Smooth muscle cell (in vitro differentiated cells): ENCODE measurements around the gene EXT2. TPM values are rescaled to one million over a fixed set of nuclear protein-coding genes. Genes with fewer than 3 reads are reported as not detected.

Experiments
- DNase-seq: peaks from one replicate; lab custom pipeline; 2025; ENCODE audit not compliant: unreplicated experiment; lab: John Stamatoyannopoulos, UW
- H2AFZ ChIP-seq: fragments of 200-600 bp; sonication (generic); 2 replicates; pipeline ENCODE4 v1.6.0; 2016; ENCODE audit warnings: antibody characterized with exemption, low read depth, mild to moderate bottlenecking
- H3F3A ChIP-seq: fragments of 200-600 bp; sonication (generic); 2 replicates; pipeline ENCODE4 v1.6.0; 2017; ENCODE audit warnings: antibody characterized with exemption, low read depth
- H3K27ac ChIP-seq: fragments of 200-600 bp; sonication (generic); 2 replicates; pipeline ENCODE4 v1.5.1; 2016; ENCODE audit warnings: low read depth, mild to moderate bottlenecking
- H3K27me3 ChIP-seq: fragments of 200-600 bp; sonication (generic); 2 replicates; pipeline ENCODE4 v1.6.1; 2016; ENCODE audit warnings: low read depth, mild to moderate bottlenecking
- H3K36me3 ChIP-seq: fragments of 200-600 bp; sonication (generic); 2 replicates; pipeline ENCODE4 v1.5.1; 2016; ENCODE audit warnings: low read depth
- H3K4me1 ChIP-seq: fragments of 200-600 bp; sonication (generic); 2 replicates; pipeline ENCODE4 v1.5.1; 2016; ENCODE audit warnings: low read depth
- H3K4me2 ChIP-seq: fragments of 200-600 bp; sonication (generic); 2 replicates; pipeline ENCODE4 v1.6.0; 2016; ENCODE audit warnings: mild to moderate bottlenecking
- H3K4me3 ChIP-seq: fragments of 200-600 bp; sonication (generic); 2 replicates; pipeline ENCODE4 v1.5.1; 2016; ENCODE audit warnings: mild to moderate bottlenecking
- H3K79me2 ChIP-seq: fragments of 200-600 bp; sonication (generic); 2 replicates; pipeline ENCODE4 v1.6.0; 2016; ENCODE audit warnings: low read depth, mild to moderate bottlenecking
- H3K9ac ChIP-seq: fragments of 200-600 bp; sonication (generic); 2 replicates; pipeline ENCODE4 v1.6.0; 2016; ENCODE audit warnings: low read depth
- H3K9me3 ChIP-seq: fragments of 200-600 bp; sonication (generic); replicated peaks from 2 replicates; pipeline ENCODE4 v1.5.1; 2016; ENCODE audit warnings: low read depth
- H4K20me1 ChIP-seq: fragments of 200-600 bp; sonication (generic); 2 replicates; pipeline ENCODE4 v1.6.0; 2016; ENCODE audit warnings: low read depth
- WGBS: methylation state at CpG from one replicate; pipeline ENCODE4 v1.1.7; 2016; ENCODE audit warnings: low lambda C conversion rate; 5-methylcytosine and 5-hydroxymethylcytosine counted together
- polyA plus RNA-seq: library from polyadenylated mRNA; unstranded; fragments of >200 nt; fragmentation: Nextera tagmentation; extraction: Ambion mirVana; gene quantifications from 2 replicates; pipeline ENCODE4 v1.2.1, GENCODE V29; 2016
- total RNA-seq: library from RNA; depleted of rRNA; stranded (reverse); fragments of >200 nt; gene quantifications from 2 replicates; pipeline ENCODE4 v1.2.3, GENCODE V29; 2014
- TF ChIP-seq, protein P1 (sequence below): fragments of 200-600 bp; sonication (generic); IDR thresholded peaks from 2 replicates; pipeline ENCODE4 v1.5.1; 2017; ENCODE audit warnings: borderline replicate concordance, mild to moderate bottlenecking, antibody characterized with exemption; ENCODE audit not compliant: insufficient read depth, poor library complexity, severe bottlenecking

The EXT2 gene
- total and polyA plus RNA-seq, 2 experiments from 2014 or later = 87.6 to 144 TPM

DNA sequence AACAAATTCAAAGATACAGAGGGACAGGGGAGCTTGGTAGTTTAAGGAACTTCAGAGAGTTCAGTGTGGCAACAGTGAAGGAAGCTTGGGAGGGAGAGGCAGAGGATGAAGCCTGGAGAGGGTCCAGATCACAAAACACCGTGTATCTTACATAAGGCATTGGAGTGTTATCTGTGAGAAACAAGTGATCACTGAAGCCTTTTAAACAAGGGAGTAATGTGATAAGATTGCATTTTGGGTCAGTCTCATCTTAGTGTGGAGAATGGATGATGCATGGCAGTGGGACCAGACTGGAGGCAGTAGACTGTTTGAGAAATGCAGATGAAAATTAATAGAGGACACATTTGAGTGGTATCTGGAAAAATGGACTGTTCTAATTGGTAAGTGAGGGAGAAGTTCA, 79.4 kb downstream of the EXT2 start:
- WGBS = 50% methylated on average over 1 of the region's 1 CpG
- H3K4me2 ChIP-seq = no peak overlapping the region

DNA sequence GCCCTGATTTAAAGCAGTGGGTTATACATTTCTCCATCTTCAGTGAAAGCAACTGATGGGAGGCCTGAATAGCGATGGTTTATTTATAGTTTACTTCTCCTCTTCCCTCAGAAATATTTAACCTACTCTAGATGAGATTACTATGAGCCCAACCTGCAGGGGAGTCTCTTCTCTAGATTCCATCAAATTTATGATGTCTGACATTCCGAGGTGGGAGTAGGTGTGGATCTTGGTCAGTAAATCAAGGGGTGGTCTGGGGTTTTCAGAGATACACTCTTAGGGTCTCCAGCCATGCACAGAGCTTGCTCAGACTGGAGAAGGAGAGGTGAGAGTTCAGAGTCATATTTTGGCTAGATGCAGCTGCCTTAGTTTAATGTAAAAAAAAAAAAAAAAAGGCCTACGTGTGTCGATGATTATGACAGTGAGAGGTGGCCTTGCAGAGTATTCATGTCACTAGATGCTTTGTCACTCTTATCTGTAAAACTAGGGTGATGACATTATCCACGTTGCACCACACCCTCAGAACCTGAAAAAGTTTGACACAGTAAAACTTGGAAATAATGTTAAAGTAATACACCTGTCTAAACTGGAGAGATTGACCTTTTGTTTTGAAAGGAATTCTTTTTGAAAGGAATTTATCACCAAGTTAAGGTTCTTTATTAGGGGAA, 81.2 kb downstream of the EXT2 start:
- H3K79me2 ChIP-seq = no peaks in the 10 kb centered on the region
- WGBS = 86% methylated on average over 5 of the region's 5 CpGs
- TF ChIP-seq, protein P1, sequence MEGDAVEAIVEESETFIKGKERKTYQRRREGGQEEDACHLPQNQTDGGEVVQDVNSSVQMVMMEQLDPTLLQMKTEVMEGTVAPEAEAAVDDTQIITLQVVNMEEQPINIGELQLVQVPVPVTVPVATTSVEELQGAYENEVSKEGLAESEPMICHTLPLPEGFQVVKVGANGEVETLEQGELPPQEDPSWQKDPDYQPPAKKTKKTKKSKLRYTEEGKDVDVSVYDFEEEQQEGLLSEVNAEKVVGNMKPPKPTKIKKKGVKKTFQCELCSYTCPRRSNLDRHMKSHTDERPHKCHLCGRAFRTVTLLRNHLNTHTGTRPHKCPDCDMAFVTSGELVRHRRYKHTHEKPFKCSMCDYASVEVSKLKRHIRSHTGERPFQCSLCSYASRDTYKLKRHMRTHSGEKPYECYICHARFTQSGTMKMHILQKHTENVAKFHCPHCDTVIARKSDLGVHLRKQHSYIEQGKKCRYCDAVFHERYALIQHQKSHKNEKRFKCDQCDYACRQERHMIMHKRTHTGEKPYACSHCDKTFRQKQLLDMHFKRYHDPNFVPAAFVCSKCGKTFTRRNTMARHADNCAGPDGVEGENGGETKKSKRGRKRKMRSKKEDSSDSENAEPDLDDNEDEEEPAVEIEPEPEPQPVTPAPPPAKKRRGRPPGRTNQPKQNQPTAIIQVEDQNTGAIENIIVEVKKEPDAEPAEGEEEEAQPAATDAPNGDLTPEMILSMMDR = no peak
- DNase-seq = no peak
- H3K4me2 ChIP-seq = no peak overlapping the region
- no peak overlapping the region for H3K4me3 ChIP-seq
- H2AFZ ChIP-seq = no peak overlapping the region
- H4K20me1 ChIP-seq = peaks cover 56% of the 10 kb centered on the region
- no peak overlapping the region for H3K27ac ChIP-seq
- no peaks in the 10 kb centered on the region for H3K27me3 ChIP-seq
- no peaks in the 10 kb centered on the region for H3K9me3 ChIP-seq
- H3K4me1 ChIP-seq = peaks cover 13% of the 10 kb centered on the region
- H3K9ac ChIP-seq = no peak overlapping the region
- H3K36me3 ChIP-seq = no peaks in the 10 kb centered on the region
- no peaks in the 10 kb centered on the region for H3F3A ChIP-seq

More for the DNA sequence above, 79.4 kb downstream of the EXT2 start:
- Histone ChIP-seq H3K79me2 (no peaks in the 10 kb centered on the region), H3K9ac (no peak overlapping the region), H2AFZ (no peak overlapping the region), H3K27me3 (no peaks in the 10 kb centered on the region), H3K36me3 (no peaks in the 10 kb centered on the region), H4K20me1 (peaks cover 56% of the 10 kb centered on the region), H3K9me3 (no peaks in the 10 kb centered on the region), H3F3A (no peaks in the 10 kb centered on the region), H3K4me1 (peaks cover 13% of the 10 kb centered on the region), H3K27ac (no peak overlapping the region), H3K4me3 (no peak overlapping the region)
- no peak for DNase-seq
- TF ChIP-seq, protein P1 = no peak

DNA sequence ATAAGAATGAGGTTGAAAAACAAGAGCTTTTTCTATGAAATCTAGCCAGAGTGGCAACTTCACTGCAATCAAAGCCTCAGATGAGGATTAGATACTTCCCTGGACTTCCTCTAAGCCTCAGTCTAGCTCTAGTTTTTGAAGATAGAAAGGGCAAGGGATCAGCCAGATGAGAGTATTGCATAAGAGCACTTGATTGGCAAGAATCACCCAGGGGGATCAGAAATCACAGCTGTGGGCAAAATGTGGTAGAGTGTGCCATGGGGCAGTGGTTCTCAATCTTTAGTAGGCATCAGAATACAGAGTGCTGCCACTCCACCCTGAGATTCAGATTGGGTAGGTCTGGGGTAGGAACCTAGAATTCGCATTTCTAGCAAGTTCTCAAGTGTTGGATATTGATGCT, 82.4 kb downstream of the EXT2 start:
- peaks cover 62% of the 10 kb centered on the region for H4K20me1 ChIP-seq
- WGBS = 86% methylated on average over 1 of the region's 1 CpG

More for the DNA sequence above, 82.4 kb downstream of the EXT2 start:
- no peaks in the 10 kb centered on the region for H3F3A ChIP-seq
- no peak for DNase-seq
- no peaks in the 10 kb centered on the region for H3K27me3 ChIP-seq
- TF ChIP-seq, protein P1 = no peak
- H3K9ac ChIP-seq = no peak overlapping the region
- no peaks in the 10 kb centered on the region for H3K9me3 ChIP-seq
- no peak overlapping the region for H2AFZ ChIP-seq
- H3K79me2 ChIP-seq = no peaks in the 10 kb centered on the region
- H3K4me3 ChIP-seq = no peak overlapping the region
- no peaks in the 10 kb centered on the region for H3K36me3 ChIP-seq
- no peak overlapping the region for H3K4me2 ChIP-seq
- H3K4me1 ChIP-seq = peaks cover 13% of the 10 kb centered on the region
- H3K27ac ChIP-seq = no peak overlapping the region
